DOHH2 (cell line): ENCODE measurements around the gene RGS3.

Source experiments
- H3F3A ChIP-seq: fragments of 200-600 bp; sonication (generic), shearing (Covaris generic); 2 replicates; pipeline ENCODE4 v1.6.0; 2016; ENCODE audit warnings: antibody characterized with exemption, mild to moderate bottlenecking; ENCODE audit not compliant: control insufficient read depth, insufficient read depth
- H3K27ac ChIP-seq: fragments of 200-600 bp; sonication (generic); 2 replicates; pipeline ENCODE4 v1.5.1; 2014; ENCODE audit warnings: low read depth, mild to moderate bottlenecking, low read length, moderate library complexity
- H3K27me3 ChIP-seq: fragments of 200-600 bp; sonication (generic); 2 replicates; pipeline ENCODE4 v1.6.1; 2014; ENCODE audit warnings: mild to moderate bottlenecking, low read length, mixed read lengths; ENCODE audit not compliant: control insufficient read depth
- H3K36me3 ChIP-seq: fragments of 200-600 bp; sonication (generic); 2 replicates; pipeline ENCODE4 v1.6.1; 2014; ENCODE audit warnings: mild to moderate bottlenecking, low read length, moderate library complexity, mixed read lengths; ENCODE audit not compliant: control insufficient read depth
- H3K4me1 ChIP-seq: fragments of 200-600 bp; sonication (generic); 2 replicates; pipeline ENCODE4 v1.6.1; 2014; ENCODE audit warnings: mild to moderate bottlenecking, low read length, mixed read lengths; ENCODE audit not compliant: control insufficient read depth
- H3K4me2 ChIP-seq: fragments of 200-600 bp; sonication (generic); 2 replicates; pipeline ENCODE4 v1.6.0; 2014; ENCODE audit warnings: mild to moderate bottlenecking, low read length, moderate library complexity
- H3K4me3 ChIP-seq: fragments of 200-600 bp; sonication (generic); 2 replicates; pipeline ENCODE4 v1.5.1; 2014; ENCODE audit warnings: mild to moderate bottlenecking, low read length, mixed read lengths
- H3K79me2 ChIP-seq: fragments of 200-600 bp; sonication (generic); 2 replicates; pipeline ENCODE4 v1.6.1; 2014; ENCODE audit warnings: mild to moderate bottlenecking, low read length, mixed read lengths; ENCODE audit not compliant: control insufficient read depth
- H3K9me2 ChIP-seq: fragments of 200-600 bp; sonication (generic); replicated peaks from 2 replicates; pipeline ENCODE4 v1.6.1; 2014; ENCODE audit warnings: mild to moderate bottlenecking, low read length, mixed read lengths; ENCODE audit not compliant: control insufficient read depth
- H3K9me3 ChIP-seq: fragments of 200-600 bp; sonication (generic); 2 replicates; pipeline ENCODE4 v1.6.1; 2014; ENCODE audit warnings: antibody characterized with exemption, low read length, mixed read lengths; ENCODE audit not compliant: control insufficient read depth, insufficient read depth
- H4K20me1 ChIP-seq: fragments of 200-600 bp; sonication (generic); 2 replicates; pipeline ENCODE4 v1.6.0; 2014; ENCODE audit warnings: low read depth, mild to moderate bottlenecking, antibody characterized with exemption, low read length, moderate library complexity; ENCODE audit not compliant: control insufficient read depth, insufficient read depth
- EZH2phosphoT487 ChIP-seq: fragments of 200-600 bp; sonication (generic); IDR thresholded peaks from 2 replicates; pipeline ENCODE4 v1.6.1; 2017; ENCODE audit warnings: borderline replicate concordance, mild to moderate bottlenecking, antibody characterized with exemption, low read length, moderate library complexity, mixed read lengths
- TF ChIP-seq, protein P1 (sequence below): fragments of 200-600 bp; sonication (generic); IDR thresholded peaks from one replicate; pipeline ENCODE4 v1.5.1; 2014; ENCODE audit warnings: antibody characterized with exemption, mild to moderate bottlenecking, low read depth, low read length; ENCODE audit not compliant: poor library complexity, severe bottlenecking

RGS3 gene

GRCh38 chr9:113463418-113464285, at the start of gene RGS3:
Gene RGS3, plus strand, starts transcription at chr9:113463727. Its CDS starts 76 bp downstream, at chr9:113463803.
- Histone ChIP-seq H4K20me1 (no peaks in the 10 kb centered on the region), H3K79me2 (no peaks in the 10 kb centered on the region), H3K4me3 (no peak within 1 kb of the TSS), H3K27me3 (0 out of 2 replicates have a peak, but pooled peaks cover 2% of the 10 kb centered on the region), H3K36me3 (no peaks in the 10 kb centered on the region), H3K4me2 (no peak within 1 kb of the TSS), H3K9me3 (0 out of 2 replicates have a peak, but pooled peaks cover 4% of the 10 kb centered on the region), H3F3A (no peaks in the 10 kb centered on the region), H3K27ac (no peak within 1 kb of the TSS), H3K4me1 (no peaks in the 10 kb centered on the region), H3K9me2 (no peaks in the 10 kb centered on the region)
- TF ChIP-seq EZH2phosphoT487: no peak
- TF ChIP-seq, protein P1, sequence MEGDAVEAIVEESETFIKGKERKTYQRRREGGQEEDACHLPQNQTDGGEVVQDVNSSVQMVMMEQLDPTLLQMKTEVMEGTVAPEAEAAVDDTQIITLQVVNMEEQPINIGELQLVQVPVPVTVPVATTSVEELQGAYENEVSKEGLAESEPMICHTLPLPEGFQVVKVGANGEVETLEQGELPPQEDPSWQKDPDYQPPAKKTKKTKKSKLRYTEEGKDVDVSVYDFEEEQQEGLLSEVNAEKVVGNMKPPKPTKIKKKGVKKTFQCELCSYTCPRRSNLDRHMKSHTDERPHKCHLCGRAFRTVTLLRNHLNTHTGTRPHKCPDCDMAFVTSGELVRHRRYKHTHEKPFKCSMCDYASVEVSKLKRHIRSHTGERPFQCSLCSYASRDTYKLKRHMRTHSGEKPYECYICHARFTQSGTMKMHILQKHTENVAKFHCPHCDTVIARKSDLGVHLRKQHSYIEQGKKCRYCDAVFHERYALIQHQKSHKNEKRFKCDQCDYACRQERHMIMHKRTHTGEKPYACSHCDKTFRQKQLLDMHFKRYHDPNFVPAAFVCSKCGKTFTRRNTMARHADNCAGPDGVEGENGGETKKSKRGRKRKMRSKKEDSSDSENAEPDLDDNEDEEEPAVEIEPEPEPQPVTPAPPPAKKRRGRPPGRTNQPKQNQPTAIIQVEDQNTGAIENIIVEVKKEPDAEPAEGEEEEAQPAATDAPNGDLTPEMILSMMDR: no peak

- Histone ChIP-seq H4K20me1 (no peaks in the 10 kb centered on the region), H3K4me3 (peak overlapping the region; percentile 39), H3K4me1 (peaks cover 32% of the 10 kb centered on the region), H3K9me3 (no peaks in the 10 kb centered on the region), H3K36me3 (no peaks in the 10 kb centered on the region), H3K27ac (peak overlapping the region; percentile 56), H3K27me3 (no peaks in the 10 kb centered on the region), H3F3A (peaks cover 12% of the 10 kb centered on the region), H3K4me2 (peak overlapping the region; percentile 58), H3K9me2 (no peaks in the 10 kb centered on the region), H3K79me2 (no peaks in the 10 kb centered on the region)
- TF ChIP-seq, protein P1: no peak
- TF ChIP-seq EZH2phosphoT487: no peak
Observed at GRCh38 chr9:113416149-113416721, 47.3 kb upstream of the RGS3 start.

DNA sequence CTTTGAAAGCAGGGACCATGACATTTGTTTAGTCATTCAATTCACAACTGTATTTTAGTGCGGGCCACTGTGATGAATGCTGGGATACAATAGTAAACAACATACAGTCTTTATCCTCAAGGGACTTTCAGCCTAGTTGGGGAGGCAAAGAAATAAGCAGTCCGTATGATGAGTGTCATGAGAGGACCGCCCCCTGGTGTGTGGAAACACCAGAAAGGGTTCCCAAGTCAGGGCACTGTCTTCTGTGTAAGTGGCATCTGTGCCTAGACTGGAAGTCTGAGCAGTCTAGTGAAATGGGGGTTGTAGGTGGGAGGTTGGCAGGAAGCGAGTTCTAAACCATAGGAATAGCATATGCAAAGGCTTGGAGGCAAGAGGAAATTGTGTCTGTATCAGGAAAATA, 46.2 kb upstream of the RGS3 start:
- H3K79me2 ChIP-seq: no peaks in the 10 kb centered on the region
- H3K36me3 ChIP-seq: no peaks in the 10 kb centered on the region
- H3K27me3 ChIP-seq: no peaks in the 10 kb centered on the region
- H4K20me1 ChIP-seq: no peaks in the 10 kb centered on the region
- no peaks in the 10 kb centered on the region for H3K9me2 ChIP-seq
- H3K27ac ChIP-seq: no peak overlapping the region
- peaks cover 7% of the 10 kb centered on the region for H3F3A ChIP-seq
- H3K4me2 ChIP-seq: no peak overlapping the region
- no peaks in the 10 kb centered on the region for H3K9me3 ChIP-seq
- TF ChIP-seq, protein P1: no peak
- no peak for TF ChIP-seq EZH2phosphoT487
- no peak overlapping the region for H3K4me3 ChIP-seq
- peaks cover 24% of the 10 kb centered on the region for H3K4me1 ChIP-seq
